Right atrium auricular region (tissue), 2 donors: ENCODE results near the gene PXDN. TPM values are rescaled to one million over a fixed set of nuclear protein-coding genes. Genes with fewer than 3 reads are reported as not detected.

Source experiments
- DNase-seq: peaks from one replicate; pipeline ENCODE4 v3.0.0-alpha.2; 2019; ENCODE audit warnings: low spot score
- H3K27ac ChIP-seq, 2 donors: fragments of 200-600 bp; sonication (generic); 1 replicate in 1 of 2; 2 replicates in 1 of 2; pipeline ENCODE4 v1.5.1; 2016 to 2019
- H3K27me3 ChIP-seq, 2 donors: fragments of 200-600 bp; sonication (generic); one replicate each; pipeline versions ENCODE4 v1.5.1 to v1.6.0; 2017 to 2019
- H3K36me3 ChIP-seq: fragments of 200-600 bp; sonication (generic); one replicate; pipeline ENCODE4 v1.5.1; 2016
- H3K4me1 ChIP-seq, 2 donors: fragments of 200-600 bp; sonication (generic); one replicate each; pipeline versions ENCODE4 v1.5.1 to v1.6.0; 2017 to 2019
- H3K4me3 ChIP-seq, 2 donors: fragments of 200-600 bp; sonication (generic); 1 replicate in 1 of 2; 2 replicates in 1 of 2; pipeline ENCODE4 v1.5.1; 2017 to 2019; ENCODE audit warnings: mild to moderate bottlenecking in 1 of 2, moderate library complexity in 1 of 2
- H3K9me3 ChIP-seq, 2 donors: fragments of 200-600 bp; sonication (generic); one replicate each; pipeline ENCODE4 v1.5.1; 2019
- total RNA-seq, 2 donors: library from RNA; depleted of rRNA; stranded (reverse); fragments of >200 nt; gene quantifications; one replicate each; pipeline ENCODE4 v1.1.0, GENCODE V29; 2016
- TF ChIP-seq, protein P1 (sequence below), 2 donors: fragments of 200-600 bp; sonication (generic); IDR thresholded peaks; one replicate each; pipeline ENCODE4 v1.5.1; 2019; ENCODE audit warnings: antibody characterized with exemption in 2 of 2

PXDN gene
- total RNA-seq, 2 donors from 2014 or later = 25.4 to 26.9 TPM

DNA sequence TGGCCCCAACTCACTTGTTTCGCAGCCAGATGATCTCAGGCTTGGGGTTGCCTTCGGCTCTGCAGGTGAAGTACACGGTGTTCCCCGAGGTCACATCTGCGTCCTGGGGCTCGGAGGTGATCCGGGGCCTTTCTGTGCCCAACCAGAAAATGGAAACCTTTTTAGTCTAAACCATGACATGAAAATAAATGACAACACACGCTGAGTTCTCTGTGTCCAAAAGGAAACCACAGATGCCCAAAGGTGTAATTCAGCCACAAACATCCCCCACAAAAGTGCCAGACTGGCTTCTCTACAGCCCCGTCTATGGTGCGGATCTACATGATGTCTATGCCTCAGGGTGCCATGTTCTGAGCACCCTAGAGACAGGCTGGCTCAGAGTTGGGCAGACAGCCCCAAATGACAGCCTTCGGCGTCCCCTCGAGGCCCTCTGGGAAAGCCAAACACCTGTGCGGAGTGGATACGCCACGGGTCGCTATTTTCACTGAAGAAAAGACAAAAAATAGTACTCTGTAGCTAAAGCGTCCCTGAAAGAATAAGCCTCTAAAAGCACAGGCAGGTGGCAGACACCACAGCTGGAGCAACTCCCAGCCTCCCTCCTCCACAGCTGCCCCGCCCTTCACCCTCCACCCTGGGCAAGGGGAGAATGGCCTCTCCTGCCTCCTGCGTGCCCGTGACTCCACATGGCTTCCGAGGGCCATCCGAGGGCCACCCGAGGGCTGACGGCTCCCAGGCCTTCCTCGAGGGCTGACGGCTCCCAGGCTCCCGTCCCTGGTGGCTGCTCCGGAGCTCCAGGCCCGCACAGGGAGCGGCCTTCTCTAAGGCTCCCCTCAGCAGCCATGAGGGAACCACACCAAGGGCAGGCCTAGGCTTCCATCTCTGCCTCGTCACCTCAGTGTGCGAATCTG lies 67.1 kb downstream of the PXDN start:
- Histone ChIP-seq H3K4me3 (no peak overlapping the region), H3K9me3 (no peaks in the 10 kb centered on the region), H3K27me3 (no peaks in the 10 kb centered on the region), H3K27ac (no peak overlapping the region), H3K36me3 (peaks cover 63% of the 10 kb centered on the region), H3K4me1 (no peaks in the 10 kb centered on the region)
- TF ChIP-seq, protein P1, sequence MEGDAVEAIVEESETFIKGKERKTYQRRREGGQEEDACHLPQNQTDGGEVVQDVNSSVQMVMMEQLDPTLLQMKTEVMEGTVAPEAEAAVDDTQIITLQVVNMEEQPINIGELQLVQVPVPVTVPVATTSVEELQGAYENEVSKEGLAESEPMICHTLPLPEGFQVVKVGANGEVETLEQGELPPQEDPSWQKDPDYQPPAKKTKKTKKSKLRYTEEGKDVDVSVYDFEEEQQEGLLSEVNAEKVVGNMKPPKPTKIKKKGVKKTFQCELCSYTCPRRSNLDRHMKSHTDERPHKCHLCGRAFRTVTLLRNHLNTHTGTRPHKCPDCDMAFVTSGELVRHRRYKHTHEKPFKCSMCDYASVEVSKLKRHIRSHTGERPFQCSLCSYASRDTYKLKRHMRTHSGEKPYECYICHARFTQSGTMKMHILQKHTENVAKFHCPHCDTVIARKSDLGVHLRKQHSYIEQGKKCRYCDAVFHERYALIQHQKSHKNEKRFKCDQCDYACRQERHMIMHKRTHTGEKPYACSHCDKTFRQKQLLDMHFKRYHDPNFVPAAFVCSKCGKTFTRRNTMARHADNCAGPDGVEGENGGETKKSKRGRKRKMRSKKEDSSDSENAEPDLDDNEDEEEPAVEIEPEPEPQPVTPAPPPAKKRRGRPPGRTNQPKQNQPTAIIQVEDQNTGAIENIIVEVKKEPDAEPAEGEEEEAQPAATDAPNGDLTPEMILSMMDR (IDR thresholded peaks at IDR 0.05) = no peak
- DNase-seq = peak; percentile 47

DNA sequence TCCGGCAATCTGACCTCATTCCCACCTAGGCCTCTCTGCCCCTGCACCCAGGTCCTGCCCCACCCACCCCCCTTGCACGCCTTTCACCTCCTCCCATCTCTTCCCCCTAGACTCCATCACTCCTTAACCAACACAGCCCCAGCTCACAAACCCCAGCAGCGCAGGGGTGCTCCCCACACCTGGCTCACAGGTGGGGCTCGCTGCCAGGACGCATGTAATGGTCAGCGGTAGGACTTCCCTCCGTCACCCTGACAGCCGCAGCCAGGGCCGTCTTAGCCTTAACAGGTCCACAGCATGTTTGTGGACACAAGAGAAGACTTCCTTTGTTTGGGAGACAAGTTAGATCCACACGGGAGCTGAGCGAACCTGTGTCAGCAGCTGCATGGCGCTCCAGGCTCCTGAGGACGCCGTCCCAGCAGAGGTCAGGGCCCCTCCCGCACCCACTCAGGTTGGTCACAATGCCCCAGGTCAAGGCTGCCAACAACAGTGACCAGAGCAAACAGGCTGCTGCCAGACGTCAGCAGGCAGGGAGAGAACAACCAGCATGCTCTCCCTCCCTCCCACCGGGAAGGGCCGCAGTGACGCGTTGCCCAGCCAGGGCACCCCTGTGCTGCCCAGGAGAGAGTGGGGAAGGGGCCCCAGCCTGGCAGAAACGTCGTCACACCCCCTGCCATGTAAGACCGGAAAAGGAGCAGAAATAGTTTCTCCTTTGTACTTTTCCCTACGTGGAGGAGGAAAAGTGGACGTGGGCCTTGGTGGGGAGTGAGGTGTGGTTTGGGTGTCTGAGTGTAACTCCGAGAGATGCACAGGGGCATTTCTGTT lies 68.0 kb downstream of the PXDN start:
- no peak overlapping the region for H3K4me3 ChIP-seq
- H3K9me3 ChIP-seq = no peaks in the 10 kb centered on the region
- H3K36me3 ChIP-seq = peaks cover 54% of the 10 kb centered on the region
- TF ChIP-seq, protein P1 (IDR thresholded peaks at IDR 0.05) = no peak
- no peaks in the 10 kb centered on the region for H3K27me3 ChIP-seq
- no peaks in the 10 kb centered on the region for H3K4me1 ChIP-seq
- peak overlapping the region; percentile 35 to 36 for H3K27ac ChIP-seq
- peak; percentile 51 for DNase-seq

DNA sequence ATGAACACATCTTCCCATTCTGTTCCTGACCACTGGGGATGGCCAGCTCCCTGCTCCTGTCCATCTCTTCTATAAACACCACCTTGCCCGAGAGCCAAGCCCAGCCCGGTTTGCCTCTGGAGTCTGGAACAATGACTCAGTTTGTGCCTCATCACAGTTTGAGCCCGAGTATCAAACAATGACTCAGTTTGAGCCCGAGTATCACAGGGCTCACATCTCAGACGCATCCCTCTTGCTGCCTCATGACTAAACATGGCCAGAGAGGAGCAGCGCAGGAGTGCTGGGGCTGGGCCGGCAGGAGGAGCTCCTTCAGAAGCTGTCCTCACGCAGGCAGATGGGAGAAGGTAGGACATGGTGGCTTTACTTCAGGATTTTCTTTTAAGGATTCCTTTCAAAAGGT lies 68.7 kb downstream of the PXDN start:
- Histone ChIP-seq H3K4me1 (no peaks in the 10 kb centered on the region), H3K9me3 (no peaks in the 10 kb centered on the region), H3K27me3 (no peaks in the 10 kb centered on the region), H3K36me3 (peaks cover 54% of the 10 kb centered on the region), H3K4me3 (no peak overlapping the region), H3K27ac (peak overlapping the region; percentile 35 to 36)
- TF ChIP-seq, protein P1 (IDR thresholded peaks at IDR 0.05) = peak in 1 of 2 donors; percentile 17
- DNase-seq = peak; percentile 82

DNA sequence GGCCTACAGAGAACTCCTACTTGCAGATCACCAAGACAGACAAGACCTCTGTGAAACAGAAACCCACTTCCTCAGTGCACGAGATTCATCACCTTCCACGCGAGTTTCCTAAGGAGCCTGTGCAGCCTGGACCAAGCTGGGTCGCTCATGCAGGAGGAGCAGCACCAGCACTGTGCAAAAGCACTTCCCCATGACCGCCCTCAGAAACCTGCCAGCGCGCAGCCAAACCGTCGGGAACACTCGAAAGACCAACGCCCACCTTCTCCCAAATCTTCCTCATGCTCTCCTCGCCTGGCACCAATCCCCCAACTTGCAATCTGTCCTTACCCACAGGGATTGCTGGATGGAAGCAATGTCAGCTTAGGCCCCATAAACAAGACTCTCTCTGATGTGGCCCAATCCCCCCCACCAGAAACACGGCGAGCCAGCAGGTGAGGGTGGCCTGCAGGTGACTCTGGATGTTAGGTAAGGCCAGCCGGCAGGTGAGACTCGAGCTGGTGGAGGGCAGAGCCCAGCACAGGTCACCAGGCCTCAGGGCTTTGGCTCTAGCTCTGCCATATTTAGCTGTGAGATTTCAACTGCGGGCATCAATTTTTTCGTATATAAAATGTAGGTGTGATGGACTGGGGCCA lies 69.4 kb downstream of the PXDN start:
- Histone ChIP-seq H3K9me3 (no peaks in the 10 kb centered on the region), H3K4me3 (no peak overlapping the region), H3K27ac (no peak overlapping the region), H3K4me1 (no peaks in the 10 kb centered on the region), H3K36me3 (peaks cover 51% of the 10 kb centered on the region), H3K27me3 (no peaks in the 10 kb centered on the region)
- TF ChIP-seq, protein P1 (IDR thresholded peaks at IDR 0.05) = no peak
- DNase-seq = peak; percentile 38

DNA sequence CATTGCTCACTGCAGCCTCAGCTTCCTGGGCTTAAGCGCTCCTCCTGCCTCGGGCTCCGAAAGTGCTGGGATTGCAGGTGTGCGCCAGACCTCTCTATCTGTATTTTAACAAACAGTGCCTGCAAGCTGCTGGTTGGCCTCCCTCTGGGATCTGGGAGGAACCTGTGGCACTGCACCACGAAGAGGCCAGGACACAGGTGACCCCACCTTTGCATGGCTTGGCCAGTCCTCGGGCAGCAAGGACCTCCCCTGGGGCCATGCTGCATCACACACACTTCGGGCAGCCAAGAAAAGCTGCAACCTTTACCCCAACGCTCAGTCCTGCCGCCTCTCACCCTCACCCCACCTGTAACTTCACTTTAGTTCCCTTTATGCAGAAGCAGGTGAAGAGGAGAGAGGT lies 70.0 kb downstream of the PXDN start:
- Histone ChIP-seq H3K27me3 (no peaks in the 10 kb centered on the region), H3K4me1 (no peaks in the 10 kb centered on the region), H3K36me3 (peaks cover 45% of the 10 kb centered on the region), H3K9me3 (no peaks in the 10 kb centered on the region), H3K4me3 (no peak overlapping the region), H3K27ac (no peak overlapping the region)
- peak; percentile 36 for DNase-seq
- TF ChIP-seq, protein P1 (IDR thresholded peaks at IDR 0.05) = no peak
